Measurements from ENCODE around the gene PLXNB3. TPM values are rescaled to one million over a fixed set of nuclear protein-coding genes. Genes with fewer than 3 reads are reported as not detected.

The PLXNB3 gene
- total RNA-seq, 2 experiments from 2014 or later: not detected

- no TSS peak for BruUV-seq (replicated peaks)
Observed at GRCh38 chrX:153800746-153801145, 36.7 kb downstream of the PLXNB3 start.

GRCh38 chrX:153801669-153802068 is 37.6 kb downstream of the PLXNB3 start:
- Histone ChIP-seq H3K36me3 (ENCODE audit: insufficient read depth, low read length) (peaks cover 27% of the 10 kb centered on the region), H3K9me3 (ENCODE audit: low read length) (no peaks in the 10 kb centered on the region), H3K79me2 (ENCODE audit: insufficient read depth, low read depth, low read length) (no peaks in the 10 kb centered on the region), H3K27ac (ENCODE audit: low read depth, low read length, poor library complexity, severe bottlenecking) (no peak overlapping the region), H3K4me2 (ENCODE audit: low read length) (no peak overlapping the region), H3K9me2 (ENCODE audit: insufficient read depth, low read length) (no peaks in the 10 kb centered on the region), H3K4me1 (ENCODE audit: insufficient read depth, low read length, poor library complexity, severe bottlenecking) (no peaks in the 10 kb centered on the region), H2AFZ (ENCODE audit: low read length) (no peak overlapping the region), H4K20me1 (ENCODE audit: insufficient read depth, low read length) (no peaks in the 10 kb centered on the region), H3K4me3 (ENCODE audit: low read depth, low read length, poor library complexity, severe bottlenecking) (no peak overlapping the region)
- ChIA-PET CTCF (ENCODE audit: unreplicated experiment) (no interaction called here), POLR2A (no interaction called here)
- BruUV-seq (replicated peaks): no TSS peak
- TF ChIP-seq EZH2phosphoT487 (IDR thresholded peaks at IDR 0.05; ENCODE audit: borderline replicate concordance, low read depth, low read length) (no peak), CTCF (conservative IDR thresholded peaks at IDR 0.05; ENCODE audit: low read length) (no peak)
- DNase-seq (ENCODE audit: low spot score): no peak
- intact Hi-C loops (cut with micrococcal nuclease; ENCODE audit: unreplicated experiment): no loop called here

More at GRCh38 chrX:153800746-153801145, 36.7 kb downstream of the PLXNB3 start:
- Histone ChIP-seq H3K27ac (ENCODE audit: low read depth, low read length, poor library complexity, severe bottlenecking) (no peak overlapping the region), H3K4me2 (ENCODE audit: low read length) (no peak overlapping the region), H3K9me2 (ENCODE audit: insufficient read depth, low read length) (no peaks in the 10 kb centered on the region), H3K4me3 (ENCODE audit: low read depth, low read length, poor library complexity, severe bottlenecking) (no peak overlapping the region), H3K9me3 (ENCODE audit: low read length) (no peaks in the 10 kb centered on the region), H4K20me1 (ENCODE audit: insufficient read depth, low read length) (no peaks in the 10 kb centered on the region), H2AFZ (ENCODE audit: low read length) (no peak overlapping the region), H3K4me1 (ENCODE audit: insufficient read depth, low read length, poor library complexity, severe bottlenecking) (peaks cover 9% of the 10 kb centered on the region), H3K79me2 (ENCODE audit: insufficient read depth, low read depth, low read length) (peaks cover 3% of the 10 kb centered on the region; the same call in 1 of the 2 replicates), H3K36me3 (ENCODE audit: insufficient read depth, low read length) (peaks cover 36% of the 10 kb centered on the region)
- DNase-seq (ENCODE audit: low spot score): no peak
- CTCF ChIA-PET (ENCODE audit: unreplicated experiment): no interaction called here
- no peak for TF ChIP-seq CTCF (conservative IDR thresholded peaks at IDR 0.05; ENCODE audit: low read length)
- TF ChIP-seq EZH2phosphoT487 (IDR thresholded peaks at IDR 0.05; ENCODE audit: borderline replicate concordance, low read depth, low read length): no peak
- intact Hi-C loops (cut with micrococcal nuclease; ENCODE audit: unreplicated experiment): no loop called here
- POLR2A ChIA-PET: no interaction called here

- no peaks in the 10 kb centered on the region for H3K79me2 ChIP-seq (ENCODE audit: insufficient read depth, low read depth, low read length)
- H3K4me3 ChIP-seq (ENCODE audit: low read depth, low read length, poor library complexity, severe bottlenecking): no peak overlapping the region
- no peak overlapping the region for H2AFZ ChIP-seq (ENCODE audit: low read length)
- TF ChIP-seq EZH2phosphoT487 (IDR thresholded peaks at IDR 0.05; ENCODE audit: borderline replicate concordance, low read depth, low read length) (no peak), CTCF (conservative IDR thresholded peaks at IDR 0.05; ENCODE audit: low read length) (no peak)
- no peak for DNase-seq (ENCODE audit: low spot score)
- H3K9me3 ChIP-seq (ENCODE audit: low read length): no peaks in the 10 kb centered on the region
- intact Hi-C loops (cut with micrococcal nuclease; ENCODE audit: unreplicated experiment): no loop called here
- H3K4me1 ChIP-seq (ENCODE audit: insufficient read depth, low read length, poor library complexity, severe bottlenecking): no peaks in the 10 kb centered on the region
- no peak overlapping the region for H3K4me2 ChIP-seq (ENCODE audit: low read length)
- no TSS peak for BruUV-seq (replicated peaks)
- ChIA-PET CTCF (ENCODE audit: unreplicated experiment) (no interaction called here), POLR2A (interaction anchor here (0.6 kb wide), 1 partner anchor 182 kb away, joined by 3 read pairs; no protein-coding TSS in a partner anchor)
- no peaks in the 10 kb centered on the region for H4K20me1 ChIP-seq (ENCODE audit: insufficient read depth, low read length)
- H3K27ac ChIP-seq (ENCODE audit: low read depth, low read length, poor library complexity, severe bottlenecking): no peak overlapping the region
- peaks cover 18% of the 10 kb centered on the region for H3K36me3 ChIP-seq (ENCODE audit: insufficient read depth, low read length)
- H3K9me2 ChIP-seq (ENCODE audit: insufficient read depth, low read length): no peaks in the 10 kb centered on the region
Observed at GRCh38 chrX:153802513-153803045, 38.5 kb downstream of the PLXNB3 start.

All from OCI-LY7 (cell line).